Caco-2 (cell line): ENCODE results near the gene ABCA4. TPM values are rescaled to one million over a fixed set of nuclear protein-coding genes. Genes with fewer than 3 reads are reported as not detected.

Experiments
- BruUV-seq: library from RNA; stranded (reverse); fragments of 400-500 nt; replicated peaks from 2 replicates; lab custom pipeline; 2021; lab: Mats Ljungman, UMichigan
- CTCF ChIA-PET: fragments of 300-600 bp; sonication (Branson Sonifier 250); formaldehyde crosslinking; loops from one replicate; lab custom pipeline; 2022; ENCODE audit warnings: antibody characterized with exemption; lab: Charles Lee
- POLR2A ChIA-PET: fragments of 300-600 bp; sonication (Branson Sonifier 250); formaldehyde crosslinking; loops from one replicate; lab custom pipeline; 2022; ENCODE audit warnings: antibody characterized with exemption; lab: Charles Lee
- DNase-seq, 2 experiments: peaks; one replicate each; pipeline versions ENCODE4 v3.0.0 to v3.0.0-alpha.2; 2020 to 2022
- H3K27me3 ChIP-seq: replicated peaks from 2 replicates; pipeline ENCODE4 v1.6.0; 2011; ENCODE audit warnings: low read length; ENCODE audit not compliant: control insufficient read depth, insufficient read depth
- H3K36me3 ChIP-seq: 2 replicates; pipeline ENCODE4 v1.5.1; 2011; ENCODE audit warnings: low read length; ENCODE audit not compliant: control insufficient read depth, insufficient read depth
- H3K4me1 ChIP-seq: fragments of 250-450 bp; sonication (Bioruptor Pico); 2 replicates; pipeline ENCODE4 v1.5.1; 2020; ENCODE audit warnings: mild to moderate bottlenecking
- H3K4me3 ChIP-seq: 2 replicates; pipeline ENCODE4 v1.5.1; 2011; ENCODE audit warnings: low read depth, mild to moderate bottlenecking, control low read depth, low read length
- H3K9me3 ChIP-seq: fragments of 250-450 bp; sonication (Bioruptor Pico); 2 replicates; pipeline ENCODE4 v1.5.1; 2020; ENCODE audit warnings: mild to moderate bottlenecking, moderate library complexity
- H3K27ac Mint-ChIP-seq: one replicate; pipeline ENCODE4 v1.8.0; 2022; ENCODE audit warnings: mixed read lengths; ENCODE audit not compliant: unreplicated experiment
- H3K27me3 Mint-ChIP-seq: one replicate; pipeline ENCODE4 v1.8.0; 2022; ENCODE audit warnings: mixed read lengths; ENCODE audit not compliant: insufficient read depth, unreplicated experiment
- H3K36me3 Mint-ChIP-seq: one replicate; pipeline ENCODE4 v1.8.0; 2022; ENCODE audit warnings: mild to moderate bottlenecking, mixed read lengths; ENCODE audit not compliant: insufficient read depth, unreplicated experiment
- H3K4me1 Mint-ChIP-seq: one replicate; pipeline ENCODE4 v1.8.0; 2022; ENCODE audit warnings: low read depth, mixed read lengths; ENCODE audit not compliant: unreplicated experiment
- H3K4me3 Mint-ChIP-seq: one replicate; pipeline ENCODE4 v1.8.0; 2022; ENCODE audit warnings: mild to moderate bottlenecking, moderate library complexity, mixed read lengths; ENCODE audit not compliant: unreplicated experiment
- H3K9me3 Mint-ChIP-seq: one replicate; pipeline ENCODE4 v1.8.0; 2022; ENCODE audit warnings: mixed read lengths; ENCODE audit not compliant: unreplicated experiment
- intact Hi-C: fragments of 100-400 bp; cut with micrococcal nuclease; formaldehyde crosslinking; loops from one replicate; pipeline ENCODE4 v1.10.0; 2022; ENCODE audit not compliant: unreplicated experiment
- total RNA-seq: library from RNA; stranded (reverse); gene quantifications from 2 replicates; pipeline ENCODE4 v1.2.3, GENCODE V29; 2022
- TF ChIP-seq, protein P1 (sequence below), 2 experiments: fragments of 200-600 bp in 1 of 2; IDR thresholded peaks; 1 replicate in 1 of 2; 2 replicates in 1 of 2; pipeline versions ENCODE4 v1.5.1 to v1.8.0; 2011 to 2022; ENCODE audit warnings: antibody characterized with exemption in 1 of 2, control low read depth in 1 of 2, inconsistent platforms in 1 of 2, low read depth in 1 of 2, low read length in 1 of 2, mild to moderate bottlenecking in 1 of 2, moderate library complexity in 1 of 2; ENCODE audit not compliant: insufficient read depth in 1 of 2, severe bottlenecking in 1 of 2, unreplicated experiment in 1 of 2

Gene ABCA4
- total RNA-seq, 1 experiment from 2014 or later = 1.8 TPM

DNA sequence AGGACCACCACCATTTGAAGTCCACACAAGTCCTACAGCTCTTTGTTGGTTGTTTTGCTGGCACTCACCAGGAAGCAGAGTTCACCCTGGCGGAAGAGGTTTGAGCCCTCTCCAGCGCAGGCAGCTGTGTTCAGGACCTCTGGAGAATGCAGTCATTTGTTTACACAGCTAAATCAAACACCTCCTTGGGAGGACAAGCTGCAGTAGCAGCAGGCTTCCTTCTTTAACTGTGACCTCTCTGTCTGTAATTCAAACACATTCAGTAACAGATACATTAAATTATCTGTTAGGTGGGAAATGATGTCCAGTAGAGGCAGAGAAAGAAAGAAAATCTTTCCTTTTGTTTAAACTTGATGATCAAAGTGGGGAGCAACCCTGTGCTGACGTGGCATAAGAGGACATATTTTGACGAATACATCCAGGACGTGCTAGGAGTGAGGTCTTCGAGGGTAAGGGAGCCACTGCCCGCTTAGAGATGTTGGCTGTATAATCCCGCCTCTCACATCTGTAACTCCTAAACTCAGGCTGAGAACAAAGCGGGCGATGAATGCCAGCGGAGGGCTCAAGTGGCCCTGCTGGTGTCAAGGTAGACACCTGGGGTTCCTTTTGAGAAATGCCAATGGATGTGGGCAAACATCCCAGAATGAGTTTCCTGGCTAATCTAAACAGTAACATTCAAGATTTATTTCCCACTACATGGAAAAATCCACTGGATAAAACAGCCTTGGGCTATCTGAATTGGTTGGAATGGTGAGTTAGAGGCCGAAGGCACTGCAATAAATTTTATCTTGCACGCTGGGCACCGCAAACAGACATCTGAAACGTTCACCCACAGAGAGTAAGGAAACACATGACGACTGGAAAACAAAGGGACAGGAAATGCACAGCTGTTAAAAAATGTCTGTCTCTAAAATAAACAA is 51.7 kb downstream of the ABCA4 start:
- BruUV-seq = no TSS peak
- CTCF ChIA-PET = no interaction called here
- peaks cover 31% of the 10 kb centered on the region for H3K4me1 ChIP-seq

DNA sequence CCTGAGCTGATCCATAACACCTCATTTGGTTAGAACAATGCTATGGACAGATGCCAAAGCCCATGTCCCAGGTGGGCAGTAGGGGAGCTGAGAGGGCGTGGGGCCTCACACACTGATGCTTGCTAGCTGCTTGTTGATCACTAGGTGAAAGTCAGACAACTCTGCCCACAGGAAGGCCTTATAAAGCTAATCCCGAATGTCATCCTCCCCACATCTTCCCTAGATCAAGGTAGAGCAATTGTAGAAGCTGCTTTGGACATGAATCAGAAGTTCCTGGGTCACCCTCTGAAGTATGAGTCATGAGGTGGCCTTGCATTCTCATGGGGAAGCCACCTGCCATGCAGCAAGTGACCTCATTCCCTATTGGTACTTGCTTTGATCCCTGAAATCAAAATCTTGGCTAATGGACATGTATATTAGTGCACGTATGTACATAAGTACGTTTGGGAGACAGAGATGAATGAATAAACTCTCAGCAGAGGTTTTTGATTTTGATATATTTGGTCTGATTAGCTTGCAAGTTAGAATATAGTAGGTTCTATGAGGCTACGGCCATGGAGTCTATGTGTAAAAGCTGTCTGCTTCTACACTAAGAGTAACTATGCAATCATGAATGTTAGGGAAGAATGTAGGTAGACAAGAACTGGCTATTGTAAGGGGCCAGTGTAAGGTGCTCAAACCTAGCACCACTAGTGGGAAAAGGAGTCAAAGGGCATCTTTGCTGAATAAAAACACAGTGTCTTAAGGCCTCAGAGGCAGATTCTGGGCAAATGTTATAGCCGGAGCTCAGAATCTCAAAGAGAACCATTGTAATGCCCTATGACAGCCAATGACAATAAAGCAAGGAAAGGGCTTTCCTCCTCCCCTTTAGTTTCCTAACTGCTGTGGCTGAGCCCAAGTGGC is 52.6 kb downstream of the ABCA4 start:
- Histone ChIP-seq H3K27me3 (no peaks in the 10 kb centered on the region), H3K4me3 (no peak overlapping the region), H3K9me3 (no peaks in the 10 kb centered on the region), H3K4me1 (peaks cover 33% of the 10 kb centered on the region), H3K36me3 (no peaks in the 10 kb centered on the region)
- intact Hi-C loops = loop anchor here (2.0 kb wide), 1 partner anchor 248 kb away; no protein-coding TSS in a partner anchor
- Mint-ChIP-seq H3K27me3 (no peaks in the 10 kb centered on the region), H3K36me3 (no peaks in the 10 kb centered on the region), H3K4me1 (peaks cover 46% of the 10 kb centered on the region), H3K27ac (peak overlapping the region; percentile 84), H3K9me3 (no peaks in the 10 kb centered on the region), H3K4me3 (peak overlapping the region; percentile 38)
- TF ChIP-seq, protein P1, sequence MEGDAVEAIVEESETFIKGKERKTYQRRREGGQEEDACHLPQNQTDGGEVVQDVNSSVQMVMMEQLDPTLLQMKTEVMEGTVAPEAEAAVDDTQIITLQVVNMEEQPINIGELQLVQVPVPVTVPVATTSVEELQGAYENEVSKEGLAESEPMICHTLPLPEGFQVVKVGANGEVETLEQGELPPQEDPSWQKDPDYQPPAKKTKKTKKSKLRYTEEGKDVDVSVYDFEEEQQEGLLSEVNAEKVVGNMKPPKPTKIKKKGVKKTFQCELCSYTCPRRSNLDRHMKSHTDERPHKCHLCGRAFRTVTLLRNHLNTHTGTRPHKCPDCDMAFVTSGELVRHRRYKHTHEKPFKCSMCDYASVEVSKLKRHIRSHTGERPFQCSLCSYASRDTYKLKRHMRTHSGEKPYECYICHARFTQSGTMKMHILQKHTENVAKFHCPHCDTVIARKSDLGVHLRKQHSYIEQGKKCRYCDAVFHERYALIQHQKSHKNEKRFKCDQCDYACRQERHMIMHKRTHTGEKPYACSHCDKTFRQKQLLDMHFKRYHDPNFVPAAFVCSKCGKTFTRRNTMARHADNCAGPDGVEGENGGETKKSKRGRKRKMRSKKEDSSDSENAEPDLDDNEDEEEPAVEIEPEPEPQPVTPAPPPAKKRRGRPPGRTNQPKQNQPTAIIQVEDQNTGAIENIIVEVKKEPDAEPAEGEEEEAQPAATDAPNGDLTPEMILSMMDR (IDR thresholded peaks at IDR 0.05; ENCODE audit: insufficient read depth in 1 of 2, low read depth in 1 of 2, low read length in 1 of 2, severe bottlenecking in 1 of 2, unreplicated experiment in 1 of 2) = no peak
- peak; percentile 31 to 45 for DNase-seq
- TSS peak; percentile 88 for BruUV-seq
- ChIA-PET POLR2A (interaction anchor here (1.1 to 1.5 kb wide), 2 partner anchors 37 to 169 kb away, joined by 3 to 6 read pairs; partner anchors contain the start of gene ARHGAP29), CTCF (interaction anchor here (0.8 kb wide), 1 partner anchor 267 kb away, joined by 3 read pairs; no protein-coding TSS in a partner anchor)

More for the DNA sequence above, 51.7 kb downstream of the ABCA4 start:
- DNase-seq = peak; percentile 55 to 69
- intact Hi-C loops = loop anchor here (2.0 kb wide), 1 partner anchor 248 kb away; no protein-coding TSS in a partner anchor
- Mint-ChIP-seq H3K36me3 (no peaks in the 10 kb centered on the region), H3K9me3 (no peaks in the 10 kb centered on the region), H3K27ac (peak overlapping the region; percentile 84), H3K4me3 (peak overlapping the region; percentile 38), H3K4me1 (peaks cover 38% of the 10 kb centered on the region), H3K27me3 (no peaks in the 10 kb centered on the region)
- POLR2A ChIA-PET = interaction anchor here (1.1 to 1.5 kb wide), 2 partner anchors 36 to 168 kb away, joined by 3 to 6 read pairs; partner anchors contain the start of gene ARHGAP29
- no peaks in the 10 kb centered on the region for H3K9me3 ChIP-seq
- no peaks in the 10 kb centered on the region for H3K36me3 ChIP-seq
- H3K4me3 ChIP-seq = no peak overlapping the region
- no peaks in the 10 kb centered on the region for H3K27me3 ChIP-seq
- TF ChIP-seq, protein P1 (IDR thresholded peaks at IDR 0.05; ENCODE audit: insufficient read depth in 1 of 2, low read depth in 1 of 2, low read length in 1 of 2, severe bottlenecking in 1 of 2, unreplicated experiment in 1 of 2) = no peak

DNA sequence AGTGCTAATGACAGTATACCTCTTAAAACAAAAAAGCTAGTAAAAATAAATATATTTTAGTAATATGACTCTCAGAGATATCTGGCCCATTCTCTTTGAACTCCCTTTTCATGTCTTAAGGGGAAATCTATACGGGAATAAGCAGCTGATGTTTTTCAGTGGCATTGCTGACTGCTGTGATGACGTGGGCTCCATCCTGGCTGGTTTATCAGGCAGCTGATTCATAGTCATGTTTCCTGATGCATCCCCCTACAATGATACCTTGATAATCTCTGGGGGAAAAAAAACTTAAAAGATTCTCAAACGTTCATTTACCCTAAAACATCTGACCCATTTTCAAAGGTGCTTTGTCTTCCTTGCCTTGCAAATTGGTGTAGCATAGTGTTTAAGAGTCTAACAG is 53.8 kb downstream of the ABCA4 start:
- no TSS peak for BruUV-seq
- no peak for DNase-seq
- H3K4me1 Mint-ChIP-seq = peaks cover 56% of the 10 kb centered on the region
- no peaks in the 10 kb centered on the region for H3K27me3 Mint-ChIP-seq
- POLR2A ChIA-PET = no interaction called here
- peak overlapping the region; percentile 84 for H3K27ac Mint-ChIP-seq
- H3K9me3 Mint-ChIP-seq = no peaks in the 10 kb centered on the region
- CTCF ChIA-PET = no interaction called here
- TF ChIP-seq, protein P1 (IDR thresholded peaks at IDR 0.05; ENCODE audit: insufficient read depth in 1 of 2, low read depth in 1 of 2, low read length in 1 of 2, severe bottlenecking in 1 of 2, unreplicated experiment in 1 of 2) = no peak
- no peaks in the 10 kb centered on the region for H3K27me3 ChIP-seq
- no peaks in the 10 kb centered on the region for H3K9me3 ChIP-seq
- no peaks in the 10 kb centered on the region for H3K36me3 ChIP-seq
- no peak overlapping the region for H3K4me3 Mint-ChIP-seq
- intact Hi-C loops = no loop called here
- peaks cover 45% of the 10 kb centered on the region for H3K4me1 ChIP-seq
- no peak overlapping the region for H3K4me3 ChIP-seq
- no peaks in the 10 kb centered on the region for H3K36me3 Mint-ChIP-seq
